WTC11 (cell line): Measurements from ENCODE around the gene AMOT. TPM values are rescaled to one million over a fixed set of nuclear protein-coding genes. Genes with fewer than 3 reads are reported as not detected.
A peak's percentile ranks its signal among the peaks of the same experiment; 100 is the strongest.

Experiments
- ATAC-seq: fragments of 200-7000 bp; cut with Tn5 transposase; 2 replicates; pipeline ENCODE4 v1.10.0; 2021; ENCODE audit warnings: mild to moderate bottlenecking, moderate library complexity
- CTCF ChIA-PET: fragments of 300-600 bp; sonication (Branson Sonifier 250); formaldehyde crosslinking; loops from one replicate; lab custom pipeline; 2021; ENCODE audit warnings: antibody characterized with exemption; lab: Charles Lee
- POLR2A ChIA-PET: fragments of 350-600 bp; sonication (Branson Sonifier 250); formaldehyde crosslinking; loops from one replicate; lab custom pipeline; 2021; ENCODE audit warnings: antibody characterized with exemption; lab: Charles Lee
- DNase-seq: peaks from one replicate; pipeline ENCODE4 v3.0.0; 2021; ENCODE audit warnings: low spot score
- H3K27ac Mint-ChIP-seq: 2 replicates; pipeline ENCODE4 v1.8.0; 2021; ENCODE audit warnings: mixed read lengths
- H3K27me3 Mint-ChIP-seq: 2 replicates; pipeline ENCODE4 v1.8.0; 2021; ENCODE audit warnings: low read depth, mild to moderate bottlenecking, moderate library complexity, mixed read lengths
- H3K36me3 Mint-ChIP-seq: 2 replicates; pipeline ENCODE4 v1.8.0; 2021; ENCODE audit warnings: mixed read lengths
- H3K4me1 Mint-ChIP-seq: 2 replicates; pipeline ENCODE4 v1.8.0; 2022; ENCODE audit warnings: mixed read lengths
- H3K4me3 Mint-ChIP-seq: 2 replicates; pipeline ENCODE4 v1.8.0; 2021; ENCODE audit warnings: mild to moderate bottlenecking, moderate library complexity, mixed read lengths
- H3K9me3 Mint-ChIP-seq: 2 replicates; pipeline ENCODE4 v1.8.0; 2021; ENCODE audit warnings: mixed read lengths
- CREB1 ChIP-seq: sonication (generic); formaldehyde crosslinking; IDR thresholded peaks from 2 replicates; pipeline ENCODE4 v1.8.0; 2023; ENCODE audit warnings: mild to moderate bottlenecking, missing genetic modification reagents
- ESRRA ChIP-seq: sonication (generic); formaldehyde crosslinking; IDR thresholded peaks from 2 replicates; pipeline ENCODE4 v1.8.1; 2022; ENCODE audit warnings: mild to moderate bottlenecking, missing genetic modification reagents, borderline replicate concordance
- ETV6 ChIP-seq: sonication (generic); formaldehyde crosslinking; IDR thresholded peaks from 2 replicates; pipeline ENCODE4 v1.8.1; 2022; ENCODE audit warnings: mild to moderate bottlenecking, missing genetic modification reagents
- GABPB1 ChIP-seq: sonication (generic); formaldehyde crosslinking; IDR thresholded peaks from 2 replicates; pipeline ENCODE4 v1.8.1; 2023; ENCODE audit warnings: mild to moderate bottlenecking, missing genetic modification reagents
- IRF1 ChIP-seq: sonication (generic); formaldehyde crosslinking; IDR thresholded peaks from 2 replicates; pipeline ENCODE4 v1.8.0; 2023; ENCODE audit warnings: missing genetic modification reagents
- NR3C1 ChIP-seq: sonication (generic); formaldehyde crosslinking; conservative IDR thresholded peaks from 2 replicates; pipeline ENCODE4 v1.8.1; 2023; ENCODE audit warnings: low read depth, mild to moderate bottlenecking, missing genetic modification reagents
- PRRX2 ChIP-seq: fragments of 250-450 bp; sonication (Bioruptor Pico); IDR thresholded peaks from 2 replicates; pipeline ENCODE4 v1.8.0; 2021; ENCODE audit warnings: mild to moderate bottlenecking
- SMAD3 ChIP-seq: sonication (generic); formaldehyde crosslinking; IDR thresholded peaks from 2 replicates; pipeline ENCODE4 v1.8.0; 2022; ENCODE audit warnings: missing genetic modification reagents, mild to moderate bottlenecking, borderline replicate concordance
- SMAD4 ChIP-seq: sonication (generic); formaldehyde crosslinking; IDR thresholded peaks from 2 replicates; pipeline ENCODE4 v1.8.0; 2022; ENCODE audit warnings: mild to moderate bottlenecking, missing genetic modification reagents
- TCF7 ChIP-seq: sonication (generic); formaldehyde crosslinking; IDR thresholded peaks from 2 replicates; pipeline ENCODE4 v1.8.0; 2022; ENCODE audit warnings: mild to moderate bottlenecking, low read depth, missing genetic modification reagents, moderate library complexity
- USF1 ChIP-seq: sonication (generic); formaldehyde crosslinking; IDR thresholded peaks from 2 replicates; pipeline ENCODE4 v1.8.0; 2022; ENCODE audit warnings: mild to moderate bottlenecking, missing genetic modification reagents
- ZNF281 ChIP-seq: sonication (generic); formaldehyde crosslinking; IDR thresholded peaks from 2 replicates; pipeline ENCODE4 v1.8.0; 2023; ENCODE audit warnings: mild to moderate bottlenecking, missing genetic modification reagents
- ZNF396 ChIP-seq: fragments of 250-450 bp; sonication (Bioruptor Pico); IDR thresholded peaks from 2 replicates; pipeline ENCODE4 v1.8.0; 2021; ENCODE audit warnings: mild to moderate bottlenecking, moderate library complexity, borderline replicate concordance
- ZNF532 ChIP-seq: fragments of 250-450 bp; sonication (Bioruptor Pico); IDR thresholded peaks from 2 replicates; pipeline ENCODE4 v1.9.0; 2021; ENCODE audit warnings: mild to moderate bottlenecking, borderline replicate concordance
- total RNA-seq: library from RNA; stranded (reverse); gene quantifications from 3 replicates; pipeline ENCODE4 v1.2.3, GENCODE V29; 2021
- TF ChIP-seq, protein P1 (sequence below): sonication (generic); formaldehyde crosslinking; IDR thresholded peaks from 2 replicates; pipeline ENCODE4 v1.8.0; 2022; ENCODE audit warnings: mild to moderate bottlenecking, missing genetic modification reagents
- TF ChIP-seq, protein P2 (sequence below): sonication (generic); formaldehyde crosslinking; conservative IDR thresholded peaks from 2 replicates; pipeline ENCODE4 v1.8.1; 2022; ENCODE audit warnings: mild to moderate bottlenecking, missing genetic modification reagents
- TF ChIP-seq, protein P3 (sequence below): fragments of 250-450 bp; sonication (Bioruptor Pico); IDR thresholded peaks from 2 replicates; pipeline ENCODE4 v1.9.0; 2021; ENCODE audit warnings: moderate library complexity, mild to moderate bottlenecking, inconsistent platforms, borderline replicate concordance
- TF ChIP-seq, protein P4 (sequence below): sonication (generic); formaldehyde crosslinking; IDR thresholded peaks from 2 replicates; pipeline ENCODE4 v1.8.1; 2022; ENCODE audit warnings: low read depth, mild to moderate bottlenecking, moderate library complexity, missing genetic modification reagents, borderline replicate concordance
- TF ChIP-seq, protein P5 (sequence below): sonication (generic); formaldehyde crosslinking; IDR thresholded peaks from 2 replicates; pipeline ENCODE4 v1.8.1; 2022; ENCODE audit warnings: low read depth, missing genetic modification reagents, borderline replicate concordance

Gene AMOT
- total RNA-seq, 1 experiment from 2014 or later: 7.2 TPM

DNA sequence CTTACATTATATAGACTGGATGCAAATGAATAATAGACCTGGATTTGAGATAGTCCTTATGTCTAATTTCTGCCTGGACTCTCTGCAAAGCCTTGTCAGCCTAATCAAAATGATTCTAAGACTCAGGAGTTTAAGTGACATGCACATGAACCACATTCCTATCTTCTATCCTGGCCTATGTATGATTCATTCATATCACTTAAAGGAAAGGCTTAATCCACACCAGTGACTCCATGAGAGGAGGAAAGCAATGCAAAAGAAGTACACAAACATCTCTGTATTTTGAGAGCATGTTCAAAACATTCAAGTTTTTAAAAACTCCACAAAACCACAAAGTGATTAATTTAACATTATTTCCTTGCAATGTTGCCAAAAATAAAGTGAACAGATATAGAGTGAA is 14.6 kb downstream of the AMOT start:
- H3K9me3 Mint-ChIP-seq: no peaks in the 10 kb centered on the region
- H3K4me1 Mint-ChIP-seq: no peaks in the 10 kb centered on the region
- ATAC-seq (no peak), DNase-seq (no peak)
- no peak overlapping the region for H3K4me3 Mint-ChIP-seq
- CTCF ChIA-PET: no interaction called here
- H3K27me3 Mint-ChIP-seq: no peaks in the 10 kb centered on the region
- no peak overlapping the region for H3K27ac Mint-ChIP-seq
- TF ChIP-seq, protein P1, sequence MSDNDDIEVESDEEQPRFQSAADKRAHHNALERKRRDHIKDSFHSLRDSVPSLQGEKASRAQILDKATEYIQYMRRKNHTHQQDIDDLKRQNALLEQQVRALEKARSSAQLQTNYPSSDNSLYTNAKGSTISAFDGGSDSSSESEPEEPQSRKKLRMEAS (CRISPR knock-in tag): no peak
- TF ChIP-seq PRRX2 (CRISPR knock-in tag) (no peak), TCF7 (CRISPR knock-in tag) (no peak), IRF1 (CRISPR knock-in tag) (no peak), ETV6 (no peak), SMAD4 (CRISPR knock-in tag) (no peak)
- POLR2A ChIA-PET: no interaction called here
- no peaks in the 10 kb centered on the region for H3K36me3 Mint-ChIP-seq

DNA sequence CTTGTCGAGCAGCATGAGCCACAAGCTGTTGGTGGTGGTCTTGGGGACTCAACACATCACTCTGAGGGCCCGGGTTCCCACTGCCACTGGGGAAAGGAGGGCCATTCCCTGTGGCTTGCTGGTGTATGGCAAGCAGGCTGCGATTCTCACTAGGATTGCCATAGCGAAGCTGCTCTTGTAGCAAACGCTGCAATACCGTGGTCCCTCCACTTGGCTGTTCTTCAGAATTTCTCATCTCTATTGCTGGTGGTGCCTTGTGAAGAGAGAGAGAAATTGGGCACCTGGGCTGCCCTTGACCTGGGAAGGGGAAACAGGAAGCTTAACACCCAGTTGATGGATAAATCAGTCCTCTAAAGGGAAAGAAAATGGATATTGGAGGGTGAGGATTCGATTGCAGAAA is 17.7 kb downstream of the AMOT start:
- CTCF ChIA-PET: interaction anchor here (0.8 kb wide), 1 partner anchor 9 kb away, joined by 5 read pairs; no protein-coding TSS in a partner anchor
- no peak overlapping the region for H3K27ac Mint-ChIP-seq

DNA sequence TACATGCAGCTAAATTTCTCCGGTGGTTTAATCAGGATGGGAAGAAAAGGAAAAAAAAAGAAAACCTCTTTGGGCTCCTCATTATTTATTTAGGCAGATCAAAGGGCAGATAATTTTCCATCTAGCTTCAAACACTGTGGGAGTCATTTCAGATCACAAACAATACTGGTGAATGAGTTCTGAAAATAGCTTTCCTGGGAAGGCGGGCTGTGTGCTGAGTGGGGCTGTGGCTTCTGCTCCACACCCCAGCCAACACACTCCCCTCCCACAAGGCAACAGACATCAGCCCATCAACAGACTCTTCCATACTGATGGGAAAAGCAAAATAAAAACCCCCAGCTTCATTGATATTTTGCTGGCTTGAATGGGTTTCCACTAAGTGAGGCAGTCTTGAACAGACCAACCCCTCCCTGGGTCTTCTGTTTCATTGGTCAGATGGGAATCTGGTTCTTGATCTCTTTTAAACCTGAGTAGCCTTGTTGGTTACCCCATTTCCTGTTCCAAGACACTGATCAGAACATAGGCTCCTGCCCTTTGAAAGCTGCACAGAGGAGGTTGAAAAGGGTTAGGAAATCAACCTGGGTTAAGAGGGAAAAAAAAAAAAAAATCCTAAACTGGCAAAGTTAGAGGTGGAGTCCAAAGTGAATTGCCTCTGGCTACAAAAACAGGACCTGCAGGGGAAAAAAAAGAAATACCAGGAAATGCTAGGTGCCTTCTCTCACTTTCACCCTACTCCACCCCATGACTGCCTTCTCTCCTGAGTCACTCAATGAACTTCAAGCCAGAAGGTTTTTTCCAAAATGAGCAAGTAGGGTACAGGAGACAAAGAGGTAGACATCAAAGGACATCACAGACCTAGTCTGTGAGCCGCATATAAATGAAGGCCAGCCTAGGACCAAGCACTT is 20.0 kb downstream of the AMOT start:
- H3K36me3 Mint-ChIP-seq: no peaks in the 10 kb centered on the region
- no peak for ATAC-seq
- no peaks in the 10 kb centered on the region for H3K27me3 Mint-ChIP-seq
- no peak for DNase-seq
- H3K27ac Mint-ChIP-seq: no peak overlapping the region
- POLR2A ChIA-PET: no interaction called here
- CTCF ChIA-PET: no interaction called here
- no peak overlapping the region for H3K4me3 Mint-ChIP-seq
- peaks cover 12% of the 10 kb centered on the region for H3K4me1 Mint-ChIP-seq
- H3K9me3 Mint-ChIP-seq: no peaks in the 10 kb centered on the region
- TF ChIP-seq GABPB1 (CRISPR knock-in tag): no peak
- TF ChIP-seq CREB1 (CRISPR knock-in tag): no peak
- no peak for TF ChIP-seq ZNF281 (CRISPR knock-in tag)
- no peak for TF ChIP-seq ZNF532 (CRISPR knock-in tag)
- no peak for TF ChIP-seq ZNF396 (CRISPR knock-in tag)
- TF ChIP-seq USF1 (CRISPR knock-in tag): no peak

More for the DNA sequence above, 17.7 kb downstream of the AMOT start:
- H3K9me3 Mint-ChIP-seq: no peaks in the 10 kb centered on the region
- peak; percentile 14 for DNase-seq
- TF ChIP-seq SMAD3 (CRISPR knock-in tag): no peak
- TF ChIP-seq NR3C1 (CRISPR knock-in tag): no peak
- TF ChIP-seq, protein P2, sequence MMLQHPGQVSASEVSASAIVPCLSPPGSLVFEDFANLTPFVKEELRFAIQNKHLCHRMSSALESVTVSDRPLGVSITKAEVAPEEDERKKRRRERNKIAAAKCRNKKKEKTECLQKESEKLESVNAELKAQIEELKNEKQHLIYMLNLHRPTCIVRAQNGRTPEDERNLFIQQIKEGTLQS (CRISPR knock-in tag): no peak
- TF ChIP-seq, protein P3, sequence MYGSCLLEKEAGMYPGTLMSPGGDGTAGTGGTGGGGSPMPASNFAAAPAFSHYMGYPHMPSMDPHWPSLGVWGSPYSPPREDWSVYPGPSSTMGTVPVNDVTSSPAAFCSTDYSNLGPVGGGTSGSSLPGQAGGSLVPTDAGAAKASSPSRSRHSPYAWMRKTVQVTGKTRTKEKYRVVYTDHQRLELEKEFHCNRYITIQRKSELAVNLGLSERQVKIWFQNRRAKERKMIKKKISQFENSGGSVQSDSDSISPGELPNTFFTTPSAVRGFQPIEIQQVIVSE: no peak
- TF ChIP-seq, protein P4, sequence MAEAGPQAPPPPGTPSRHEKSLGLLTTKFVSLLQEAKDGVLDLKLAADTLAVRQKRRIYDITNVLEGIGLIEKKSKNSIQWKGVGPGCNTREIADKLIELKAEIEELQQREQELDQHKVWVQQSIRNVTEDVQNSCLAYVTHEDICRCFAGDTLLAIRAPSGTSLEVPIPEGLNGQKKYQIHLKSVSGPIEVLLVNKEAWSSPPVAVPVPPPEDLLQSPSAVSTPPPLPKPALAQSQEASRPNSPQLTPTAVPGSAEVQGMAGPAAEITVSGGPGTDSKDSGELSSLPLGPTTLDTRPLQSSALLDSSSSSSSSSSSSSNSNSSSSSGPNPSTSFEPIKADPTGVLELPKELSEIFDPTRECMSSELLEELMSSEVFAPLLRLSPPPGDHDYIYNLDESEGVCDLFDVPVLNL (CRISPR knock-in tag): no peak
- TF ChIP-seq, protein P5, sequence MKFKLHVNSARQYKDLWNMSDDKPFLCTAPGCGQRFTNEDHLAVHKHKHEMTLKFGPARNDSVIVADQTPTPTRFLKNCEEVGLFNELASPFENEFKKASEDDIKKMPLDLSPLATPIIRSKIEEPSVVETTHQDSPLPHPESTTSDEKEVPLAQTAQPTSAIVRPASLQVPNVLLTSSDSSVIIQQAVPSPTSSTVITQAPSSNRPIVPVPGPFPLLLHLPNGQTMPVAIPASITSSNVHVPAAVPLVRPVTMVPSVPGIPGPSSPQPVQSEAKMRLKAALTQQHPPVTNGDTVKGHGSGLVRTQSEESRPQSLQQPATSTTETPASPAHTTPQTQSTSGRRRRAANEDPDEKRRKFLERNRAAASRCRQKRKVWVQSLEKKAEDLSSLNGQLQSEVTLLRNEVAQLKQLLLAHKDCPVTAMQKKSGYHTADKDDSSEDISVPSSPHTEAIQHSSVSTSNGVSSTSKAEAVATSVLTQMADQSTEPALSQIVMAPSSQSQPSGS (CRISPR knock-in tag): no peak
- TF ChIP-seq ESRRA (CRISPR knock-in tag): no peak
- POLR2A ChIA-PET: no interaction called here
- ATAC-seq: peak; percentile 75
- no peaks in the 10 kb centered on the region for H3K27me3 Mint-ChIP-seq
- peaks cover 12% of the 10 kb centered on the region for H3K4me1 Mint-ChIP-seq
- no peaks in the 10 kb centered on the region for H3K36me3 Mint-ChIP-seq
- H3K4me3 Mint-ChIP-seq: no peak overlapping the region
